ENCODE measurements around the gene ZNF778.

- TF ChIP-seq, protein P1, sequence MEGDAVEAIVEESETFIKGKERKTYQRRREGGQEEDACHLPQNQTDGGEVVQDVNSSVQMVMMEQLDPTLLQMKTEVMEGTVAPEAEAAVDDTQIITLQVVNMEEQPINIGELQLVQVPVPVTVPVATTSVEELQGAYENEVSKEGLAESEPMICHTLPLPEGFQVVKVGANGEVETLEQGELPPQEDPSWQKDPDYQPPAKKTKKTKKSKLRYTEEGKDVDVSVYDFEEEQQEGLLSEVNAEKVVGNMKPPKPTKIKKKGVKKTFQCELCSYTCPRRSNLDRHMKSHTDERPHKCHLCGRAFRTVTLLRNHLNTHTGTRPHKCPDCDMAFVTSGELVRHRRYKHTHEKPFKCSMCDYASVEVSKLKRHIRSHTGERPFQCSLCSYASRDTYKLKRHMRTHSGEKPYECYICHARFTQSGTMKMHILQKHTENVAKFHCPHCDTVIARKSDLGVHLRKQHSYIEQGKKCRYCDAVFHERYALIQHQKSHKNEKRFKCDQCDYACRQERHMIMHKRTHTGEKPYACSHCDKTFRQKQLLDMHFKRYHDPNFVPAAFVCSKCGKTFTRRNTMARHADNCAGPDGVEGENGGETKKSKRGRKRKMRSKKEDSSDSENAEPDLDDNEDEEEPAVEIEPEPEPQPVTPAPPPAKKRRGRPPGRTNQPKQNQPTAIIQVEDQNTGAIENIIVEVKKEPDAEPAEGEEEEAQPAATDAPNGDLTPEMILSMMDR (IDR thresholded peaks at IDR 0.05) = no peak
- no peak for TF ChIP-seq EZH2 (IDR thresholded peaks at IDR 0.05; ENCODE audit: borderline replicate concordance, insufficient read depth, low read depth, low read length, poor library complexity, severe bottlenecking)
Measured at GRCh38 chr16:89179656-89180315, 37.7 kb upstream of the ZNF778 start.

Measured in B cell (primary cell).